ENCODE results near the gene MAGI2.

DNA sequence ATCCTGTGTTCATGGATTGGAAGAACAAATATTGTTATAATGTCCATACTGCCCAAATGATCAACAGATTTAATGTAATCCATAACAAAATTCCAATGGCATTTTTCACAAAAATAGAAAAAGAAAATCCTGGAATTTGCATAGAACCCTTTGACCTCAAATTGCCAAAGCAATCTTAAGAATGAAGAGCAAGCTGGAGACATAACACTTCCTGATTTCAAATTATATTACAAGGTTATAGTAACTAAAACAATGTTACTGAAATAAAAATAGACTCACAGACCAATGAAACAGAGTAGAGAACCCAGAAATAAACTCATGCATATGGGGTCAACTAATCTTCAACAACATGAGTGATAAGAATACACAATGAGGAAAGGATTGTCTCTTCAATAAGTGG, 1352.4 kb downstream of the MAGI2 start:
- TF ChIP-seq, protein P1, sequence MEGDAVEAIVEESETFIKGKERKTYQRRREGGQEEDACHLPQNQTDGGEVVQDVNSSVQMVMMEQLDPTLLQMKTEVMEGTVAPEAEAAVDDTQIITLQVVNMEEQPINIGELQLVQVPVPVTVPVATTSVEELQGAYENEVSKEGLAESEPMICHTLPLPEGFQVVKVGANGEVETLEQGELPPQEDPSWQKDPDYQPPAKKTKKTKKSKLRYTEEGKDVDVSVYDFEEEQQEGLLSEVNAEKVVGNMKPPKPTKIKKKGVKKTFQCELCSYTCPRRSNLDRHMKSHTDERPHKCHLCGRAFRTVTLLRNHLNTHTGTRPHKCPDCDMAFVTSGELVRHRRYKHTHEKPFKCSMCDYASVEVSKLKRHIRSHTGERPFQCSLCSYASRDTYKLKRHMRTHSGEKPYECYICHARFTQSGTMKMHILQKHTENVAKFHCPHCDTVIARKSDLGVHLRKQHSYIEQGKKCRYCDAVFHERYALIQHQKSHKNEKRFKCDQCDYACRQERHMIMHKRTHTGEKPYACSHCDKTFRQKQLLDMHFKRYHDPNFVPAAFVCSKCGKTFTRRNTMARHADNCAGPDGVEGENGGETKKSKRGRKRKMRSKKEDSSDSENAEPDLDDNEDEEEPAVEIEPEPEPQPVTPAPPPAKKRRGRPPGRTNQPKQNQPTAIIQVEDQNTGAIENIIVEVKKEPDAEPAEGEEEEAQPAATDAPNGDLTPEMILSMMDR (IDR thresholded peaks at IDR 0.05; ENCODE audit: insufficient read depth, low read length, poor library complexity, severe bottlenecking) = no peak
- no peak for TF ChIP-seq EZH2phosphoT487 (conservative IDR thresholded peaks at IDR 0.05; ENCODE audit: low read length)
